ENCODE measurements around the gene KIF18B. TPM values are rescaled to one million over a fixed set of nuclear protein-coding genes. Genes with fewer than 3 reads are reported as not detected.

The KIF18B gene
- total and polyA plus RNA-seq, 5 donors = 0.08 to 1.4 (median 1.1) TPM

- ATAC-seq (no peak), DNase-seq (no peak)
- H3K4me1 ChIP-seq (ENCODE audit: control insufficient read depth, insufficient read depth, low read length) = peaks cover 2% of the 10 kb centered on the region
- H3K9me3 ChIP-seq (ENCODE audit: control insufficient read depth, low read length) = no peaks in the 10 kb centered on the region
- no peak overlapping the region for H3K27ac ChIP-seq (ENCODE audit: low read length)
- intact Hi-C loops (cut with DNase I) = no loop called here
- 81% methylated on average over 10 of the region's 10 CpGs for WGBS
- H3K27me3 ChIP-seq (ENCODE audit: control insufficient read depth, insufficient read depth) = no peaks in the 10 kb centered on the region
- no peak overlapping the region for H3K4me3 ChIP-seq (ENCODE audit: low read length)
Measured at GRCh38 chr17:44908761-44909326, 38.7 kb downstream of the KIF18B start.

GRCh38 chr17:44907729-44908470, 39.7 kb downstream of the KIF18B start:
- no peak for ATAC-seq
- Histone ChIP-seq H3K27me3 (ENCODE audit: control insufficient read depth, insufficient read depth) (no peaks in the 10 kb centered on the region), H3K27ac (ENCODE audit: low read length) (no peak overlapping the region), H3K4me3 (ENCODE audit: low read length) (no peak overlapping the region), H3K9me3 (ENCODE audit: control insufficient read depth, low read length) (no peaks in the 10 kb centered on the region), H3K4me1 (ENCODE audit: control insufficient read depth, insufficient read depth, low read length) (peaks cover 2% of the 10 kb centered on the region)
- no peak for DNase-seq
- intact Hi-C loops (cut with DNase I) = no loop called here
- 80% methylated on average over 11 of the region's 11 CpGs for WGBS

GRCh38 chr17:44906763-44907728, 40.5 kb downstream of the KIF18B start:
- no peaks in the 10 kb centered on the region for H3K9me3 ChIP-seq (ENCODE audit: control insufficient read depth, low read length)
- no peak overlapping the region for H3K4me3 ChIP-seq (ENCODE audit: low read length)
- DNase-seq (no peak), ATAC-seq (no peak)
- intact Hi-C loops (cut with DNase I) = no loop called here
- WGBS = 69% methylated on average over 18 of the region's 18 CpGs
- no peak overlapping the region for H3K27ac ChIP-seq (ENCODE audit: low read length)
- peaks cover 2% of the 10 kb centered on the region for H3K4me1 ChIP-seq (ENCODE audit: control insufficient read depth, insufficient read depth, low read length)
- H3K27me3 ChIP-seq (ENCODE audit: control insufficient read depth, insufficient read depth) = no peaks in the 10 kb centered on the region

GRCh38 chr17:44906010-44906646, 41.4 kb downstream of the KIF18B start:
- DNase-seq = peak in 1 of 3 donors; percentile 15
- peak in 1 of 2 donors; percentile 8 for ATAC-seq
- Histone ChIP-seq H3K27ac (ENCODE audit: low read length) (no peak overlapping the region), H3K9me3 (ENCODE audit: control insufficient read depth, low read length) (no peaks in the 10 kb centered on the region), H3K27me3 (ENCODE audit: control insufficient read depth, insufficient read depth) (no peaks in the 10 kb centered on the region), H3K4me3 (ENCODE audit: low read length) (no peak overlapping the region), H3K4me1 (ENCODE audit: control insufficient read depth, insufficient read depth, low read length) (no peaks in the 10 kb centered on the region)
- 72% methylated on average over 10 of the region's 10 CpGs for WGBS
- intact Hi-C loops (cut with DNase I) = no loop called here

GRCh38 chr17:44905006-44906000, 42.3 kb downstream of the KIF18B start:
- Histone ChIP-seq H3K27me3 (ENCODE audit: control insufficient read depth, insufficient read depth) (no peaks in the 10 kb centered on the region), H3K9me3 (ENCODE audit: control insufficient read depth, low read length) (no peaks in the 10 kb centered on the region), H3K4me3 (ENCODE audit: low read length) (no peak overlapping the region), H3K4me1 (ENCODE audit: control insufficient read depth, insufficient read depth, low read length) (no peaks in the 10 kb centered on the region), H3K27ac (ENCODE audit: low read length) (no peak overlapping the region)
- ATAC-seq (no peak), DNase-seq (no peak)
- WGBS = 85% methylated on average over 9 of the region's 9 CpGs
- intact Hi-C loops (cut with DNase I) = no loop called here

GRCh38 chr17:44904001-44904984, 43.3 kb downstream of the KIF18B start:
- Histone ChIP-seq H3K4me1 (ENCODE audit: control insufficient read depth, insufficient read depth, low read length) (no peaks in the 10 kb centered on the region), H3K9me3 (ENCODE audit: control insufficient read depth, low read length) (no peaks in the 10 kb centered on the region), H3K4me3 (ENCODE audit: low read length) (no peak overlapping the region), H3K27ac (ENCODE audit: low read length) (no peak overlapping the region), H3K27me3 (ENCODE audit: control insufficient read depth, insufficient read depth) (no peaks in the 10 kb centered on the region)
- ATAC-seq = no peak
- intact Hi-C loops (cut with DNase I) = no loop called here
- DNase-seq = peak in 1 of 3 donors; percentile 43
- 95% methylated on average over 35 of the region's 35 CpGs for WGBS

GRCh38 chr17:44903012-44903685, 44.4 kb downstream of the KIF18B start:
- intact Hi-C loops (cut with DNase I) = no loop called here
- DNase-seq (peak in 1 of 3 donors; percentile 19), ATAC-seq (no peak)
- no peaks in the 10 kb centered on the region for H3K9me3 ChIP-seq (ENCODE audit: control insufficient read depth, low read length)
- 54% methylated on average over 8 of the region's 8 CpGs for WGBS
- no peaks in the 10 kb centered on the region for H3K27me3 ChIP-seq (ENCODE audit: control insufficient read depth, insufficient read depth)
- no peaks in the 10 kb centered on the region for H3K4me1 ChIP-seq (ENCODE audit: control insufficient read depth, insufficient read depth, low read length)
- no peak overlapping the region for H3K4me3 ChIP-seq (ENCODE audit: low read length)
- H3K27ac ChIP-seq (ENCODE audit: low read length) = no peak overlapping the region

- peak in 1 of 3 donors; percentile 33 for DNase-seq
- ATAC-seq = no peak
- Histone ChIP-seq H3K4me1 (ENCODE audit: control insufficient read depth, insufficient read depth, low read length) (no peaks in the 10 kb centered on the region), H3K4me3 (ENCODE audit: low read length) (no peak overlapping the region), H3K9me3 (ENCODE audit: control insufficient read depth, low read length) (no peaks in the 10 kb centered on the region), H3K27me3 (ENCODE audit: control insufficient read depth, insufficient read depth) (no peaks in the 10 kb centered on the region), H3K27ac (ENCODE audit: low read length) (no peak overlapping the region)
- 85% methylated on average over 17 of the region's 17 CpGs for WGBS
- intact Hi-C loops (cut with DNase I) = no loop called here
Measured at GRCh38 chr17:44902135-44902760, 45.3 kb downstream of the KIF18B start.

Measured in right cardiac atrium (tissue), 5 donors.